GM19372 (cell line): ENCODE data around the gene MEGF10.

Experiments
- ATAC-seq: cut with Tn5 transposase; IDR thresholded peaks from one replicate; pipeline ENCODE4 v1.9.1; 2021; ENCODE audit warnings: mild to moderate bottlenecking, low read depth, moderate library complexity; ENCODE audit not compliant: unreplicated experiment

Gene MEGF10

GRCh38 chr5:127406326-127407121 lies 115.9 kb downstream of the MEGF10 start:
- ATAC-seq: no peak

- no peak for ATAC-seq
Measured at GRCh38 chr5:127409246-127409917, 118.8 kb downstream of the MEGF10 start.

GRCh38 chr5:127409921-127410675 lies 119.5 kb downstream of the MEGF10 start:
- no peak for ATAC-seq

- peak; percentile 50 for ATAC-seq
Measured at GRCh38 chr5:127410959-127411358, 120.4 kb downstream of the MEGF10 start.

- no peak for ATAC-seq
Measured at GRCh38 chr5:127411381-127411780, 120.8 kb downstream of the MEGF10 start.

- no peak for ATAC-seq
Measured at GRCh38 chr5:127412698-127413097, 122.1 kb downstream of the MEGF10 start.

GRCh38 chr5:127415034-127415433 lies 124.4 kb downstream of the MEGF10 start:
- no peak for ATAC-seq

- ATAC-seq: no peak
Measured at GRCh38 chr5:127416906-127417305, 126.3 kb downstream of the MEGF10 start.

GRCh38 chr5:127417528-127417927 lies 126.9 kb downstream of the MEGF10 start:
- no peak for ATAC-seq

GRCh38 chr5:127418367-127418766 lies 127.8 kb downstream of the MEGF10 start:
- no peak for ATAC-seq

GRCh38 chr5:127418974-127419682 lies 128.5 kb downstream of the MEGF10 start:
- no peak for ATAC-seq

GRCh38 chr5:127419683-127420257 lies 129.2 kb downstream of the MEGF10 start:
- ATAC-seq: no peak

GRCh38 chr5:127420758-127421157 lies 130.2 kb downstream of the MEGF10 start:
- no peak for ATAC-seq

- ATAC-seq: no peak
Measured at GRCh38 chr5:127421471-127421870, 130.9 kb downstream of the MEGF10 start.

GRCh38 chr5:127423173-127423798 lies 132.7 kb downstream of the MEGF10 start:
- ATAC-seq: no peak

- no peak for ATAC-seq
Measured at GRCh38 chr5:127425037-127425436, 134.4 kb downstream of the MEGF10 start.

GRCh38 chr5:127425868-127426267 lies 135.3 kb downstream of the MEGF10 start:
- ATAC-seq: no peak

GRCh38 chr5:127426661-127427060 lies 136.1 kb downstream of the MEGF10 start:
- ATAC-seq: no peak

- ATAC-seq: no peak
Measured at GRCh38 chr5:127428276-127428675, 137.7 kb downstream of the MEGF10 start.

GRCh38 chr5:127428748-127429147 lies 138.2 kb downstream of the MEGF10 start:
- ATAC-seq: no peak
